Hematopoietic multipotent progenitor cell treated with erythropoietin and hydrocortisone succinate and interleukin-3 and kit ligand, for 17 days (in vitro differentiated cells): Measurements from ENCODE around the gene PITPNM3.

Experiments used
- DNase-seq: peaks from one replicate; pipeline ENCODE4 v3.0.0-alpha.2; 2015; ENCODE audit warnings: low spot score

PITPNM3 gene

DNA sequence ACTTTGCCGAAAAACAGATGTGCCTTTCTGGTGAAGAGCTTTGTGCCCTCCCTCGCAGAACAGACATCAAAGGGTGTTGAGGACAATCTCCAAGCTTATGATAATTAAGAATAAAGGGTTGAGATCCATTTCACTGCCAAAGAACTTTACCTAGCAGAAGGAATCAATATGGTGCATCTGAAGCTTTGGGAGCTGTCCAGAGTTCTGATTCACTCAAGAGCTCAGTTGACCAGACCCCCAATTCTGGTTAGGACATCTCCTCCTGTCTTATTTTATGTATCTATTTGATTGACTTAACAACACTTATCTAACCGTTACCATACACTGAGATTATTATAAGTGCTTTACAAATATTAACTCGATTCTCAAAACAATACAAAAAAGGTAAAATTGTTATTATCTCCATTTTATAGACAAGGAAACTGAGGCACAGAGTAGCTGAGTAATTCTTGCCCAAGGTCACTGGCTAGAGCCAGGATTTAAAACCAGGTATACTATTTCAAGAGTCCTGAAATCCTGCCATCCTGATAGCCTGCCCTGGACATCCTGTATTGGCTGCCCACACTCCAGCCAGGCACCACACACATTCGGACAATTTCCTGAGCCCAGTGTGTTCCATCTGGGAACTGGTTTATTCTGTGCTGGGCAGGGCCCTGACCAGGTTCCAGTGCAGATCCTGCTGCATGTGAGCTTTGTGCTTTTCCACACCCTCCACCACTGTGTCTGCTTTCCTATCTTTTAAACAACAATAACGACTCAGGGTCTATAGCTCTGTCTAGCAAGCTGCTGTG is 29.8 kb downstream of the PITPNM3 start:
- no peak for DNase-seq

DNA sequence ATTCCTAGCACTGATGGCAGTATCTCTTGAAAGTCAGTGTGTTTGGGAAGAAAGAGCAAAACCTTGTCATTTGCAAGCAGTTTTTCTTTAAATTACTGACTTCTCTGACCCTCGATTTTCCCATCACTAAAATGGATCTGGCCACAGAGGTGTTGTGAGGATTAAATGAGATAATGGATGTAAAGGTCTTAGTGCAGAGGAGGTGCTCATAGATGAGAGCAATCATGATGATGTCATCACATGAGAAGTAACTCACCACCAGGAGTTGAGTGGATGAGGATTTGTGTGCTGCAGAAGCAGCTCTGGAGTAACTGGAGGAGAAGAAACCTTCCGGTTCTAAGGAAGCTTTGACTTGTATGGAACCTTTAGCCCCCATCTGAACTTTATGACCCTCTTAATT is 30.6 kb downstream of the PITPNM3 start:
- no peak for DNase-seq

- no peak for DNase-seq
These were observed 31.2 kb downstream of the PITPNM3 start for GRCh38 chr17:6525141-6525540.

GRCh38 chr17:6524520-6524919 is 31.8 kb downstream of the PITPNM3 start:
- no peak for DNase-seq

DNA sequence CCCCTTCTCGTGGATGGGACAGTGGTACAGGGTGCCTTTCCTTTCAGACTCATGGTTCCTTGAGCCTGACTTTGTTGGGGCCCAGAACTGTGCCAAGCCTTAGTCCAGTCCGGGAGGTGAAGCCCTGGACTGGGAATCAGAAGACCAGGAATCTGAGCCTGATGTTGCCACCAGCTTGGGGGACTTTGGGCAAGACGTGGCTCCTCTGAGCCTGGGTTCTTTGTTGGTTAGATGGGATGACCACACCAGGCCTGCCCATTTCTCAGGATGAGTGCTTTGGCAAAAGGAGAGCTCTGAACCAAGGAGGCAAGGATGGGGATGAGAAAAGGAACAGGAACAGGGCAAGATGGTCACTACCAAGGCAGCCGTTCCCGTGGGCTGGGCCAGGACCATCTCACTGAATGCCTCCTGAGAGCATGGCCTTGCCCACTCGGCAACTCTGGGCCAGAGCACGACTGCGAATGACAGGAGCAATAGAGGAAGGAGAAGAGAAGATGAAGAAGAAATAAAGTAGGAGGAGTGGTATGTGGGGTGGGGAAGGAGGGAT is 32.5 kb downstream of the PITPNM3 start:
- no peak for DNase-seq

GRCh38 chr17:6523330-6523729 is 33.0 kb downstream of the PITPNM3 start:
- DNase-seq: no peak

DNA sequence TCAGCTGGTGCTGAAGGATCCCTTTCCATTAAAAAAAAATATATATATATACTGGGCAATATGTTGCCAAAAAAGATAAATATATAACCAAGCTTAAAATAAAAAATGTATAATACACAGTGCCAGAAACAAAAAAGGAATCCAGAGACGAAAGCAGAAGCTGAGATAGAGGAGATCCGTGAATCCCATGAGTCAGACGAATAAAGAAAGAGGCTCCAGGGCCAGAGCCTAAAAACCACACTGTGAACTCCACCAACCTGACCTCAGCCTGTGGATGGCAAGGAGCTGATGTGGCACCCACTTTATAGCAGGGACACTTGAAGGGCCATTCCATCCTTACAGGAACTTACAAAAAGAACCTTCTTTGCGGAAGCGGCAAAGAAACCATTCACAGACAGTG is 34.8 kb downstream of the PITPNM3 start:
- DNase-seq: no peak

DNA sequence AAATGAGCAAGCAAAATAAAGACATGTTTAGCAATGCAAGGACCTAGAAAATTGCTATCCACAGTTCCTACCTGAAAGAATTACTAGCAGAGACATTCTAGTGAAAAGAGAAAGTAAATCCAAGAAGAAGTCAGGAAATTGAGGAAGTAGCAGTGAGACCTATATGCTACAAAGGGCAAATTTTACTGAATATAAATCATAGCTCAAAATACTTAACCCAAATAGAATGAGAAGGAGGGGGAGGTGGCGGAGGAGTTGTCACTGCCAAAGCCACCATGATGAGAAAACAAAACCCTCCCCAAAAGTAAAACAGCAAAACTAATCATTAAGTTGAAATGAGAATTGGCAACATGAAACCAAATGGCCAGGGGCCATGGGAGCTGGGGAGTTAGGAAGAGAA is 39.3 kb downstream of the PITPNM3 start:
- no peak for DNase-seq

DNA sequence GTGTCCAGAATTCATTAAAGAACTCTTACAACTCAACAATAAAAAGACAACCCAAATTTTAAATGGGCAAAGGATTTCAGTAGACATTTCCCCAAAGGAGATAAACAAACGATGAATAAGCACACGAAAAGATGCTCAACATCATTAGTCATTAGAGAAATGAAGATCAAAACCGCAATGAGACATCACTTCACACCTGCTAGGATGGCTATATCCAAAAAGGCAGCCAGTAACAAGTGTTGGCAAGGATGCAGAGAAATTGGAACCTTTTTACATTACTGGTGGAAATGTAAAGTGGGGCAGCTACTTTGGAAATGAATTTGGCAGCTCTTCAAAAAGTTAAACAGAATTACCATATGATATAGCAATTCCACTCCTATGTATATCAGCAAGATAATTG is 42.0 kb downstream of the PITPNM3 start:
- no peak for DNase-seq

GRCh38 chr17:6512552-6512951 is 43.8 kb downstream of the PITPNM3 start:
- DNase-seq: no peak

DNA sequence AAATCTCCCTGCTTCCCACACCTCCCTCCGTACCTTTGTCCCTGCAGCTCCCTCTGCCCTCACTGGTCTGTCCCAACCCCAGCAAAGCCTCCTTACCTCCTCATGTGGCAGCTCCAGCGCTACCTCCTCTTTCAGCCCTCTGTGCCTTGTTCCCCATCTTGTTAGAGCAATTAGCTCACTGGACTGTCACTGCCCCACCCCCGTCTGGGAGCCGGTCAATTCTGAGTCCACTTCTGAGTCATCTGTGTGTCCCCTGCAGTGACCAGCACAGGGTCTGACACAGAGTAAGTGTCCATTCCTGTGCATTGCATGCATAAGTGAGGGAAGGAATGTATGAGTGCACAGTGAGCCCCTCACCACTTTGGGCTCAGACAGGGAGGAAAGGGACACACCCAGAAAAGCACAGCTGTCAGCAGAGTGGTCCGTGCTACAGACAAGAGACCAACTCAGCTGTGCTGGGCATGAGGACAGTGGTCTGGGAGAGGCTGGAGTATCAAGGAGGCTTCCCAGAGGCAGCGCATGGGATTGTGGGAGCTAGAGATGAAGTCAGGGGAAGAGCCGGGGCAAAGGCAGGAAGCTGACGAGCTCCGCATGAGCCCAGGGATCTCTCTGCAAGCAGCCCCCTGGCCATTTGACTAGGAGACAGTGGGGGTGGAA is 45.9 kb downstream of the PITPNM3 start:
- DNase-seq: no peak

DNA sequence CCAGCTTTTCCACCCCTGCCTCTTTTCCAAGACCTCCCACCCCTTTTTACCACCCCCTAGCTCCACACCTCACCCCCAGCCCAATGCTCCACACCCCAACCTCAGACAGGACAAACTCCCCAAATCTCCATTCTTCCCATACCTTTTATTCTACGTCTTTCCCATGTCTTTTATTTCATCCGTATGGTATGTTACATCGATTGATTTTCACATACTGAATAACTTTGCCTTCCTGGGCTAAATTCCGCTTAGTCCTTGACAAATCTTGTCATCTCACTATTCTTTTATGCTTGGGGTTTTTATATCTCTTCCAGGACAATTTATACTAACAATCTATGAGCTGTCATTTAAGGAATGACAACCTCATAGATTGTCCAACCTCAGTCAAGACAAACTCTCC is 46.4 kb downstream of the PITPNM3 start:
- no peak for DNase-seq

- DNase-seq: no peak
These were observed 47.2 kb downstream of the PITPNM3 start for GRCh38 chr17:6509031-6509771.

DNA sequence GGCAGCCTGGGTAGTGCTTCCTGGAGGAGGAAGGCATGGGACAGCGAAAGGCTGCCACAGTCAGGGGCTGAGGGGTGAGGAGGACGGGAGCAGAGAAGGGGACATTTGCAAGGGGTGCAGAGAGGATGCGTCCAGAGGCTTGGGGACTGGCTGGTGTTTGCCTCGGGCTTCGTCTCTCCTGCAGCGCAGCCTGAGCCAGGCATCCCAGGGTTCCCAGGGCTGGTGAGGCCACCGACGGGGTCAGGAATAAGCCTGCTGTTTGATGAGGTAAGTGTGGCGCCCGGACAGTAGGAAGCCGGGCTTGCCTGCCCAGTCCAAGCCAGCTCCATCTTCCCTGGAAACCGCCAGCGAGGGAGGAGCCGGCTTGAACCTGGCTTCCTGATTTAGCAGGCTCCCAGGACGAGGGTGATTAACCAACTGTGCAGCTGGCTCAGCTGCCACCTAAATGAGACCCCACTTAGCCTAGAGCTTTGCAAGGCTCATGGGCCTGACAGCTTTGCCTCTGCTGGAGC is 47.8 kb downstream of the PITPNM3 start:
- DNase-seq: no peak

DNA sequence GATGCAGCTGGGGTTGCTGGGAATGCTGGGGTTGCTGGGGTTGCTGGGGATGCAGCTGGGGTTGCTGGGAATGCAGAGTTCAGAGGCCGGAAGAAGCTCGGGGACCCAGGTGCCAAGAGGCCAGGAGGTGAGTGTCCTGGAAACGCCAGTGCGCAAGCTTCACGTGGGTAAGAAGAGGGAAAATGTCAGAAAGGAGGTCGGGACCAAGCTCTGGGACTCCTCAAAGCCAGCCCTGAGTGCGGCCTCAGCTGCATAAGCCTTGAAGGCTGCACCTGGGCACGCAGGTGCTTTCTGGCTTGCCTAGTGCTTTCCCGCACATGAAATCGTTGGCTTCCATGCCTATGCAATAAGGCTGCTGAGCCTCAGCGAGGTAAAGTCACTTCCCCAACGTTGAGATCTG is 48.3 kb downstream of the PITPNM3 start:
- no peak for DNase-seq

GRCh38 chr17:6507535-6507934 is 48.8 kb downstream of the PITPNM3 start:
- DNase-seq: no peak

DNA sequence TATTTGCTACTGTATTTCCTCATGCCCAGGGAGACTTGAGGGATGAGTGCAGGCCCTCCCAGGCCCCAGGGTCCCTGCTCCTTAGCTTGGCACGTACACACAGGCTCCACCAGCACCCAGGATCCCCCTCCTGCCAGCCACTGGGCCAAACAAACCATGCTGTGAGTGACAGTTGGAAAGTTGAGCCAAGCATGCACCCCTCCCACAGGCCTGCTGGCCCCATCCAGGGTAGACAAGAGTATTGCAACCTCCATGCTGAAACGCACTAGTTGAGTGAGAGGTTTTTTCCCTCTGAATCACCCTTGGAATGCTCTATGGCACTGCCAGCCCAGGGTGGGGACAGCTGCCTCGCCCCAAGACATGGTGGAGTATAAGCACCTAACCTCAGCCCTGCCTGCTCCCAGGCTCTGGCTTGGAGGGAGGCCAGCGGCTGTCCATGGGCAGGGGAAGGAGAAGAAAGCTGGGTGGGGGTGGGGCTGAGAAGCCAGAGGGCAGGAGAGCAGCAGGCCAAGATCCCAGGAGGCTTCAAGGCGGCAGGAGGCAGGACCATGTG is 49.6 kb downstream of the PITPNM3 start:
- no peak for DNase-seq

GRCh38 chr17:6505425-6506142 is 50.8 kb downstream of the PITPNM3 start:
- no peak for DNase-seq

- DNase-seq: no peak
These were observed 52.6 kb downstream of the PITPNM3 start for GRCh38 chr17:6503641-6504195.

DNA sequence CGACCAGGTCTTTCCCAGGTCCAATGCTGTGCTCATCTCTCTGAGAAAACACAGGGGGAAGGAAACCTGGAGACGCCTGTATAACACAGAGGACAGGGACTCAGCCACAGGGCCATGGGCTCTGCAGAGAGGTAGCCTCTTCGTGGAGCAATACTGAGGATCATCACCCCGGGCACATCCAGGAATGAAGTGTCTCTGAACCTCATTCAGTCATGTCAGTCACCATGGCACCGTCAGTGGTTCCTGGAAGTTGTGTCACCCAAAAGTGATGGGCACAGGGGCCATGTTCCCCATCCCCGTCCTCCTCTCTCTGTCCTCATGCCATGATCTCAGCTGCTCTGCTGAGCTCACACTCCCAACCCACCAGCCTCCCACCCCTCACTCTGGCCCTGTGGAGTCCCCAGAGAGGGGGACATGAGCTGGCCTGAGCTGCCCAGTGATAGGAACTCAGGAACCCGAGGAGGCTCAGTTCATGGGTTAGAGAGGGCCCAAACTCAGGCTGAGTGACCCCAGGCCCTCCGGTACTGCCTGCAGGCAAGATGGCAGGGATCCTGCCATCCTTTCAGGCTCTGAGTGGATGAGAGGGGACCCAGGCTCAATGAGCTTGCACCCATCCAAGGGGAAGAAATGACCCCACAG is 53.4 kb downstream of the PITPNM3 start:
- DNase-seq: no peak

- no peak for DNase-seq
These were observed 54.2 kb downstream of the PITPNM3 start for GRCh38 chr17:6502142-6502541.
